Muscle of back (tissue), 11 donors: ENCODE measurements around the gene TBC1D22A. TPM values are rescaled to one million over a fixed set of nuclear protein-coding genes. Genes with fewer than 3 reads are reported as not detected.
A peak's percentile ranks its signal among the peaks of the same experiment; 100 is the strongest.

Source experiments
- DNase-seq, 3 donors: peaks; one replicate each; pipeline versions ENCODE4 v3.0.0 to v3.0.0-alpha.2; 2013
- polyA plus RNA-seq, 10 donors: library from polyadenylated mRNA; unstranded; fragments of 120-200 nt; gene quantifications; one replicate each; pipeline ENCODE4 v1.2.1, GENCODE V29; 2013; ENCODE audit not compliant: insufficient read length in 10 of 10

TBC1D22A gene
- polyA plus RNA-seq, 10 donors, result 10.6 to 14.9 (median 13.4) TPM

- DNase-seq, result no peak
Observed at GRCh38 chr22:47030881-47031627, 268.6 kb downstream of the TBC1D22A start.

- DNase-seq, result no peak
Observed at GRCh38 chr22:47031628-47031915, 269.1 kb downstream of the TBC1D22A start.

GRCh38 chr22:47032091-47032943 is 269.9 kb downstream of the TBC1D22A start:
- no peak for DNase-seq

- DNase-seq, result no peak
Observed at GRCh38 chr22:47032956-47033647, 270.7 kb downstream of the TBC1D22A start.

- no peak for DNase-seq
Observed at GRCh38 chr22:47033648-47034000, 271.2 kb downstream of the TBC1D22A start.

GRCh38 chr22:47034076-47034808 is 271.8 kb downstream of the TBC1D22A start:
- no peak for DNase-seq

GRCh38 chr22:47034905-47035419 is 272.5 kb downstream of the TBC1D22A start:
- no peak for DNase-seq

- DNase-seq, result no peak
Observed at GRCh38 chr22:47035425-47035881, 273.0 kb downstream of the TBC1D22A start.

GRCh38 chr22:47036352-47036751 is 273.9 kb downstream of the TBC1D22A start:
- DNase-seq, result no peak

GRCh38 chr22:47036936-47037485 is 274.6 kb downstream of the TBC1D22A start:
- no peak for DNase-seq

- no peak for DNase-seq
Observed at GRCh38 chr22:47038206-47038835, 275.9 kb downstream of the TBC1D22A start.

- no peak for DNase-seq
Observed at GRCh38 chr22:47039356-47039755, 276.9 kb downstream of the TBC1D22A start.

GRCh38 chr22:47040486-47041270 is 278.2 kb downstream of the TBC1D22A start:
- DNase-seq, result no peak

GRCh38 chr22:47041271-47042115 is 279.0 kb downstream of the TBC1D22A start:
- DNase-seq, result no peak

- no peak for DNase-seq
Observed at GRCh38 chr22:47042116-47042825, 279.8 kb downstream of the TBC1D22A start.

- DNase-seq, result no peak
Observed at GRCh38 chr22:47042861-47043496, 280.5 kb downstream of the TBC1D22A start.

GRCh38 chr22:47043835-47044721 is 281.6 kb downstream of the TBC1D22A start:
- DNase-seq, result peak; percentile 24 to 33 (median 27)
